Endodermal cell (in vitro differentiated cells): ENCODE measurements around the gene TRIO. TPM values are rescaled to one million over a fixed set of nuclear protein-coding genes. Genes with fewer than 3 reads are reported as not detected.

Source experiments
- DNase-seq: peaks from one replicate; pipeline ENCODE4 v3.0.0-alpha.2; 2017
- H3K27ac ChIP-seq: 2 replicates; pipeline ENCODE4 v1.5.1; 2013; ENCODE audit warnings: mild to moderate bottlenecking, low read depth, low read length, moderate library complexity
- H3K27me3 ChIP-seq: 2 replicates; pipeline ENCODE4 v1.6.1; 2013; ENCODE audit warnings: mild to moderate bottlenecking, low read length, moderate library complexity; ENCODE audit not compliant: insufficient read depth, control insufficient read depth, poor library complexity, severe bottlenecking
- H3K36me3 ChIP-seq: 2 replicates; pipeline ENCODE4 v1.7.0; 2013; ENCODE audit warnings: mild to moderate bottlenecking, low read length, moderate library complexity; ENCODE audit not compliant: control insufficient read depth, insufficient read depth
- H3K4me1 ChIP-seq: one replicate; pipeline ENCODE4 v1.7.0; 2013; ENCODE audit warnings: low read length; ENCODE audit not compliant: control insufficient read depth, insufficient read depth
- H3K4me3 ChIP-seq: 2 replicates; pipeline ENCODE4 v1.5.1; 2013; ENCODE audit warnings: mild to moderate bottlenecking, low read length, moderate library complexity
- H3K9ac ChIP-seq: 2 replicates; pipeline ENCODE4 v1.6.1; 2013; ENCODE audit warnings: mild to moderate bottlenecking, low read length, moderate library complexity; ENCODE audit not compliant: poor library complexity, severe bottlenecking; ENCODE audit errors: extremely low read depth
- H3K9me3 ChIP-seq: 2 replicates; pipeline ENCODE4 v1.6.1; 2013; ENCODE audit warnings: mild to moderate bottlenecking, low read length, moderate library complexity; ENCODE audit not compliant: control insufficient read depth
- H3K27ac Mint-ChIP-seq: 2 replicates; pipeline ENCODE4 v1.8.0; 2020; ENCODE audit warnings: mixed read lengths
- H3K27me3 Mint-ChIP-seq: 2 replicates; pipeline ENCODE4 v1.8.0; 2021; ENCODE audit warnings: mild to moderate bottlenecking, mixed read lengths; ENCODE audit not compliant: insufficient read depth
- H3K36me3 Mint-ChIP-seq: 2 replicates; pipeline ENCODE4 v1.8.0; 2020; ENCODE audit warnings: low read depth, mixed read lengths
- H3K4me1 Mint-ChIP-seq: 2 replicates; pipeline ENCODE4 v1.8.0; 2020; ENCODE audit warnings: mixed read lengths
- H3K4me3 Mint-ChIP-seq: 2 replicates; pipeline ENCODE4 v1.8.0; 2020; ENCODE audit warnings: mild to moderate bottlenecking, moderate library complexity, mixed read lengths
- H3K9me3 Mint-ChIP-seq: 2 replicates; pipeline ENCODE4 v1.8.0; 2020; ENCODE audit warnings: mild to moderate bottlenecking, mixed read lengths
- CTCF ChIP-seq: fragments of 200-600 bp; sonication (generic); conservative IDR thresholded peaks from 2 replicates; pipeline ENCODE4 v1.5.0; 2021; ENCODE audit warnings: antibody characterized with exemption, mild to moderate bottlenecking
- WGBS, 2 experiments: methylation state at CpG; one replicate each; pipeline versions ENCODE4 v1.1.5 to v1.1.7; 2013; ENCODE audit warnings: missing lambda C conversion rate in 2 of 2, mixed read lengths in 1 of 2; ENCODE audit not compliant: insufficient coverage in 1 of 2, insufficient read length in 1 of 2; 5-methylcytosine and 5-hydroxymethylcytosine counted together
- total RNA-seq, 2 donors: library from RNA; stranded (reverse); fragmentation: NEBNext Ultra II Directional in 1 of 2; extraction: Animal tissue kit (Norgen Biotek cat#: 25700) in 1 of 2; gene quantifications; 2 replicates in 1 of 2; 3 replicates in 1 of 2; pipeline ENCODE4 v1.2.1, GENCODE V29; 2021

The TRIO gene
- total RNA-seq, 2 donors from 2014 or later = 88.3 to 109 TPM

- no peak overlapping the region for H3K27ac ChIP-seq
- H3K36me3 ChIP-seq = peaks cover 68% of the 10 kb centered on the region
- Mint-ChIP-seq H3K4me1 (no peaks in the 10 kb centered on the region), H3K27me3 (no peaks in the 10 kb centered on the region), H3K4me3 (no peak overlapping the region), H3K9me3 (no peaks in the 10 kb centered on the region), H3K36me3 (peaks cover 57% of the 10 kb centered on the region), H3K27ac (no peak overlapping the region)
- no peaks in the 10 kb centered on the region for H3K4me1 ChIP-seq
- 94 to 98% methylated on average over 6 to 7 of the region's 7 CpGs for WGBS, 2 experiments
- no peaks in the 10 kb centered on the region for H3K27me3 ChIP-seq
- no peak overlapping the region for H3K4me3 ChIP-seq
- H3K9me3 ChIP-seq = no peaks in the 10 kb centered on the region
- DNase-seq = no peak
- no peak overlapping the region for H3K9ac ChIP-seq
- TF ChIP-seq CTCF = no peak
Observed at GRCh38 chr5:14497311-14497710, 354.2 kb downstream of the TRIO start.

- Mint-ChIP-seq H3K4me1 (no peaks in the 10 kb centered on the region), H3K27me3 (no peaks in the 10 kb centered on the region), H3K9me3 (no peaks in the 10 kb centered on the region), H3K27ac (peak overlapping the region; percentile 64), H3K36me3 (peaks cover 41% of the 10 kb centered on the region), H3K4me3 (no peak overlapping the region)
- Histone ChIP-seq H3K9ac (no peak overlapping the region), H3K4me1 (no peaks in the 10 kb centered on the region), H3K9me3 (no peaks in the 10 kb centered on the region), H3K36me3 (peaks cover 37% of the 10 kb centered on the region), H3K27ac (no peak overlapping the region), H3K27me3 (no peaks in the 10 kb centered on the region), H3K4me3 (no peak overlapping the region)
- 94 to 95% methylated on average over 12 to 18 of the region's 18 CpGs for WGBS, 2 experiments
- DNase-seq = peak; percentile 39
- no peak for TF ChIP-seq CTCF
Observed at GRCh38 chr5:14501353-14502293, 358.5 kb downstream of the TRIO start.

GRCh38 chr5:14502294-14502690, 359.1 kb downstream of the TRIO start:
- Histone ChIP-seq H3K4me1 (no peaks in the 10 kb centered on the region), H3K27me3 (no peaks in the 10 kb centered on the region), H3K36me3 (peaks cover 30% of the 10 kb centered on the region), H3K4me3 (no peak overlapping the region), H3K9me3 (no peaks in the 10 kb centered on the region), H3K9ac (no peak overlapping the region), H3K27ac (no peak overlapping the region)
- Mint-ChIP-seq H3K4me1 (no peaks in the 10 kb centered on the region), H3K4me3 (no peak overlapping the region), H3K9me3 (no peaks in the 10 kb centered on the region), H3K36me3 (peaks cover 42% of the 10 kb centered on the region), H3K27me3 (no peaks in the 10 kb centered on the region), H3K27ac (no peak overlapping the region)
- DNase-seq = no peak
- TF ChIP-seq CTCF = no peak
- WGBS, 2 experiments = 94 to 96% methylated on average over 5 to 10 of the region's 10 CpGs
